ENCODE measurements around the gene SYT11.
"Not testable (repeated sequence)": the region's sequence is repeated elsewhere in the genome, so short reads cannot be mapped to it uniquely, and the experiment has no call there.

SYT11 gene

DNA sequence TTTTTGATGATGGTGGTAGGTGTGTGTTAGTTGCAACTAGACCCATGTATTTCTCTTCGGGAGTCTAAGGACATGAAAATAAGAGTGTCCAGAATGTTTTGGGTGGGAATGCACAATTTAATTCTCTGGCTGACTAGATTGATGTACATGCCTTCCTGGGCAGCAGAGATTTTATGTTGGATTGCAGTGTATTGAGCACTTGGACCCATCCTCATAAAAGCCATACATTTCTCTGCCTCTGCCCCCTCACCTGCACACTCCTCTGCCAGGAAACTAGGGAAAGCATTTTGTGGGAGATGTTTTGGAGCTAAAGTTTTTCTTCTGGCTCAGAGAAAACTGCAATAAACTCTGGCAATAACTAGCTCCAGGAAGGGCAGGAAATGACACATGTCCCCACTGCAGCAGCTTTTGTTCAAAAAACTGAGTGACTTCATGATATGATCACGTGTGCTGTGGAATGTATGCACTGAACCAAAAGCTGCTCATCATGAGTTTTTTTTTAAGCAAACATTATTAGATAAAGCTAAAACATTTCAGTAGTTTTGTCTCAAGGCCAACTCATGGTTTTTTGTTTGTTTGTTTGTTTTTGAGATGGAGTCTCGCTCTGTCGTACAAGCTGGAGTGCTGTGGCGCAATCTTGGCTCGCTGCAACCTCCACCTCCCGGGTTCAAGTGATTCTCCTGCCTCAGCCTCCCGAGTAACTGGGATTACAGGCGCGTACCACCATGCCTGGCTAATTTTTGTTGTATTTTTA is 34.2 kb downstream of the SYT11 start:
- no peak for TF ChIP-seq JUND (IDR thresholded peaks at IDR 0.05; ENCODE audit: low read depth)
- peak in 1 of 2 experiments; percentile 35 for DNase-seq (ENCODE audit: low read depth in 1 of 2, low spot score in 1 of 2)
- in situ Hi-C loops (cut with HindIII; ENCODE audit: low pct_unique_long_range_greater_than_20kb, low sequenced_read_pairs): no loop called here

DNA sequence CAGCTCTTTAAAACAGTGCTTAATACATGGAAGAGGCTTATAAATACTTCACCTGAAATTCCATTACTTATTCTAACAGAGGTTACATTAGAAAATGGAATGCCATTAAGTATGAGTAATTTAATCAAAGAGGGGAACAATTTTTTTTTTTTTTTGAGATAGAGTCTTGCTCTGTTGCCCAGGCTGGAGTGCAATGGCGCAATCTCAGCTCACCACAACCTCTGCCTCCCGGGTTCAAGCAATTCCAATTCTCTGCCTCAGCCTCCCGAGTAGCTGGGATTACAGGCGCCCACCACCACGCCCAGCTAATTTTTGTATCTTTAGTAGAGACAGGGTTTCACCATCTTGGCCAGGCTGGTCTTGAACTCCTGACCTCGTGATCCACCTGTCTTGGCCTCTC is 36.2 kb downstream of the SYT11 start:
- DNase-seq (ENCODE audit: low read depth in 1 of 2, low spot score in 1 of 2); in situ Hi-C loops (cut with HindIII; ENCODE audit: low pct_unique_long_range_greater_than_20kb, low sequenced_read_pairs): not testable (repeated sequence)

DNA sequence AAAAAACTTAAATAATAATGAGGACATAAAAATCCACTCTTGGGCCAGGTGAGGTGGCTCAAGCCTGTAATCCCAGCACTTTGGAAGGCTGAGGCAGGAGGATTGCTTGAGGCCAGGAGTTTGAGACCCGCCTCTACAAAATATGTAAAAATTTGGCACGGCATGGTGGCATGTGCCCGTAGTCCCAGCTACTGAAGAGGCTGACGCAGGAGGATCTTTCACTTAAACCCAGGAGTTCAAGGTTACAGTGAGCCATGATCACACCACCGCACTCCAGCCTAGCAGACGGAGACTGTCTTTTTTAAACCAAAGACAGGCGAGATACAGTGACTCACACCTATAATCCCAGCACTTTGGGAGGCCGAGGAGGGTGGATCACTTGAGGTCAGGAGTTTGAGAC is 37.1 kb downstream of the SYT11 start:
- in situ Hi-C loops (cut with HindIII; ENCODE audit: low pct_unique_long_range_greater_than_20kb, low sequenced_read_pairs); DNase-seq (ENCODE audit: low read depth in 1 of 2, low spot score in 1 of 2): not testable (repeated sequence)

DNA sequence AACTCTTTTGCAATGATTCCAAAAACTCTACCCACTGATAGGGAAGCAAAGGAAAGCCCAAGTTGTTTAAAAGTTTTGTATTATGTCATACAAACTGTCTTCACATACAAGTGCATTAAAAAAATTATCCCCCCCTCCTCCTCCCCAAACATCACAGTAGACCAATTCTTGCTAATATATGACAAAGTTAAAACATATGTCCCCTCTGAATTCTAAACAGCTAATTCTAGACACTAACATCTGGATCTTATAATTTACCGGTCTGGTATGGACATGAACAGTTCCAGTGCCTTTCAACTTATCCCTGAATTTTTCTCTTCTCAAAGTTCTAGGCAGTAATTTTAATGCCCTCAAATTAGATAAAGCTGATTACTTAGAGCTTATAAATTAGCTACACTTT is 38.4 kb downstream of the SYT11 start:
- DNase-seq (ENCODE audit: low read depth in 1 of 2, low spot score in 1 of 2): no peak
- in situ Hi-C loops (cut with HindIII; ENCODE audit: low pct_unique_long_range_greater_than_20kb, low sequenced_read_pairs): no loop called here

DNA sequence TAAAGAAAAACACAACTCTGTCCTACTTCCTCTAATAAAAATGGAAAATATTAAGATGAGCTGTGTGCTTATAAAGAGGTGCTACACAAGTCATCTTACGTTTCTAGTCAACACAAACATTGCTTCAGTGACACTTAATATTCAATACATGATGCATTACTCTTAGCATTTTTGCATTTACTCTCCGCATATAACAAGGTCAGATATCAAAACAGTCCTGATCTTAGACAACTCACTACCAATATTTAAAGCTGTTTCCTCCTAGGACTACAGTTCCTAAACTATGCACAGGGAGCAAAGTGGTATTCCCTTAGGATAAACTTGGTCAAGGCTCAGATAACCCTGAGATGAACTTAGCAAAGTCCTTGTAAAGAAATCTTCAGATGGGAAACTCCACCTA is 39.5 kb downstream of the SYT11 start:
- in situ Hi-C loops (cut with HindIII; ENCODE audit: low pct_unique_long_range_greater_than_20kb, low sequenced_read_pairs): no loop called here
- TF ChIP-seq JUND (IDR thresholded peaks at IDR 0.05; ENCODE audit: low read depth): no peak
- no peak for DNase-seq (ENCODE audit: low read depth in 1 of 2, low spot score in 1 of 2)

More for the DNA sequence above, 38.4 kb downstream of the SYT11 start:
- no peak for TF ChIP-seq JUND (IDR thresholded peaks at IDR 0.05; ENCODE audit: low read depth)

DNA sequence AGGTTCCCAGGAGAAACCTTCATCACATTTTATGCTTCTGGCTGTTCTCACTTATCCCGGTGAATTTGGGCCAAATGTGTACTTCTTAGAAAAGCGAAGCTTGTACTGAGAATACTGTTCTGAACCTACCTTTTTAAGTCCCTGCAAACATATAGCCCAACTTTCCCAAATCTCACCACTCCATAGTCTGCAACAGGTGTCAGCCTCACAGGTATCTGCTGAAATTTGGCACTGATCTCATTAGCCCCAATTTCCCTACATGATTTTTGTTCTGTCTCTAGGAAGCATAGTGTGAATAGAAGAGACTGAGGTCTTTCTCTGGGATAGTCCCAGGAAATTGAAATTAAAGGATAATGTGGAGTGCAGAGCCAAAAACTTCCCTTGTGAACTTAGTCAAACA is 40.3 kb downstream of the SYT11 start:
- no peak for DNase-seq (ENCODE audit: low read depth in 1 of 2, low spot score in 1 of 2)

DNA sequence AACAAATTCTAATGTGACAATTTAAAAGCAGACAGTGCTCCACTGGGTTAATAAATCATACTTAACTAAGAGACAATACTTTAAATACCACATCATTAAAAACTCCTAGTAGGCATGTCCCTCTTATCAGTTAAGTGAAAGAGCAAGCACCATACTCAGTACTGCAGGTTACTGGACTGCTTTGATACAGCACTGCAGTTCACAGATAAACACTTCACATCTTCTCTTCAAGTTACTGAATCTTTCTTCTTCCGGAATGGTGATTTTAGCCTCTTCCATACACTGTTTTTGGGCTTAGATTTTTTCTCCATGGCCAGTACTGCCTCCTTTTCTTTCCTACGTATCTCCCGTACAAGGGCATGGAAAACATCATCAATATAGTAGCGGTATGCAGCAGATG is 40.8 kb downstream of the SYT11 start:
- DNase-seq (ENCODE audit: low read depth in 1 of 2, low spot score in 1 of 2): no peak
- TF ChIP-seq JUND (IDR thresholded peaks at IDR 0.05; ENCODE audit: low read depth): no peak
- in situ Hi-C loops (cut with HindIII; ENCODE audit: low pct_unique_long_range_greater_than_20kb, low sequenced_read_pairs): no loop called here

More for the DNA sequence above, 40.3 kb downstream of the SYT11 start:
- no peak for TF ChIP-seq JUND (IDR thresholded peaks at IDR 0.05; ENCODE audit: low read depth)
- in situ Hi-C loops (cut with HindIII; ENCODE audit: low pct_unique_long_range_greater_than_20kb, low sequenced_read_pairs): no loop called here

DNA sequence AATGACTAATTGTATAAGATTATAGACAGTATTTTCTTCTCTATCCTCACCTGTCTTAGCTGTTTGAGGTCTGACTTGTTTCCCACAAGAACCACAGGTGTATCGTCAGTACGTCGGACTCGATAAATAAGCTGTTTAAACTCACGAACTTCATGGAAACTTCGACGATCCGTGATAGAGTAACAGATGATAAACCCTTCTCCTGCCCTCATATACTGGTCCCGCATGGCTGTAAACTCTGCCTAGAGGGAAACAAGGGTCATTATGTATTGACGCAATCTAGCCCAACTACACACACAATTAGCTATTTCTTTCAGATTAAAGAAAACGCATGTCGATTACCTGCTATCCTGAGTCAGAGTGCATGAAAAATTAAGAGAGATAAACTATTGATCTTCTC is 44.9 kb downstream of the SYT11 start:
- no peak for DNase-seq (ENCODE audit: low read depth in 1 of 2, low spot score in 1 of 2)
- in situ Hi-C loops (cut with HindIII; ENCODE audit: low pct_unique_long_range_greater_than_20kb, low sequenced_read_pairs): no loop called here
- no peak for TF ChIP-seq JUND (IDR thresholded peaks at IDR 0.05; ENCODE audit: low read depth)

DNA sequence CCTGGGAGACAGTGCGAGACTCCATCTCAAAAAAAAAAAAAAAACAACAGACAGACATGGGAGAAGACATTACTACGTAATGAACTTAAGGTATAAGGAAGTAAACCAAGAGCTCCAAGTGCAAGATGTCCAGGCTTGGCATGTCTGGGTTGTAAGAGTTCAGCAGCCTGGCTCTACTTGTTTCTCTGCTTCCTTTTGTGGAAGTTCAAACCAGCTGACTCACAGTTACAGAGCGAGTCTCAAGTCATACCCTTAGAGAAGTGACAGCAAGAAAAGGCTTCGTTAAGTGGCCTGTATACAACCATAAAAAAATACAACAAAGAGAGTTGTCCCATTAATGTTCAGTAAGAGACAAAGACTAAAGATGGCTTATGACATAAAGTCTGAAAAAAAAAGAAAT is 50.5 kb downstream of the SYT11 start:
- in situ Hi-C loops (cut with HindIII; ENCODE audit: low pct_unique_long_range_greater_than_20kb, low sequenced_read_pairs): no loop called here

DNA sequence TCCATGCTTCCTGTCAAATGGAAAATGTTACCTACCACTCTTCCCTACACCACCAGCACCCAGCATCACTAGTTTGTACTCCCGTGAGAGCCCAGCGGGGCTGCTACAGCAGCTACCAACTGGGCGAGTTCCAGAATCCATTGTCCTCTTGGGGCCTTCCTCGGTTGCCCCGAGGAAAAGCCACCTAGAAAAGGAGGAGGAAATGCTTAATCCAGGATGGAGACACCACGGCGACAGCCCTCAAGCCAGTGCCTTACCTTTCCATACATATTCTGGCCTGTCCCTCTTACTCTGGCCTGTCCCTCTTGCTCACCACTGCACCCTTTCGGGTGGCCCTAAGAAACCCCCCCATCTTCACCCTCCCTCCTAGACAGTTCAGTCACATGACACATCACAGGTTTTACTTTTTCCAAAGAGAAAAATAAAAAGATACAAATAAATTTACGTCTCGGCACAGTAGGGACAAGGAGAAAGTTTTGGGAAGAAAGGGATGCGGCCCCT is 51.3 kb downstream of the SYT11 start:
- DNase-seq (ENCODE audit: low read depth in 1 of 2, low spot score in 1 of 2): peak in 1 of 2 experiments; percentile 67

More for the DNA sequence above, 50.5 kb downstream of the SYT11 start:
- peak; percentile 26 to 94 for DNase-seq (ENCODE audit: low read depth in 1 of 2, low spot score in 1 of 2)
- TF ChIP-seq JUND (IDR thresholded peaks at IDR 0.05; ENCODE audit: low read depth): no peak

DNA sequence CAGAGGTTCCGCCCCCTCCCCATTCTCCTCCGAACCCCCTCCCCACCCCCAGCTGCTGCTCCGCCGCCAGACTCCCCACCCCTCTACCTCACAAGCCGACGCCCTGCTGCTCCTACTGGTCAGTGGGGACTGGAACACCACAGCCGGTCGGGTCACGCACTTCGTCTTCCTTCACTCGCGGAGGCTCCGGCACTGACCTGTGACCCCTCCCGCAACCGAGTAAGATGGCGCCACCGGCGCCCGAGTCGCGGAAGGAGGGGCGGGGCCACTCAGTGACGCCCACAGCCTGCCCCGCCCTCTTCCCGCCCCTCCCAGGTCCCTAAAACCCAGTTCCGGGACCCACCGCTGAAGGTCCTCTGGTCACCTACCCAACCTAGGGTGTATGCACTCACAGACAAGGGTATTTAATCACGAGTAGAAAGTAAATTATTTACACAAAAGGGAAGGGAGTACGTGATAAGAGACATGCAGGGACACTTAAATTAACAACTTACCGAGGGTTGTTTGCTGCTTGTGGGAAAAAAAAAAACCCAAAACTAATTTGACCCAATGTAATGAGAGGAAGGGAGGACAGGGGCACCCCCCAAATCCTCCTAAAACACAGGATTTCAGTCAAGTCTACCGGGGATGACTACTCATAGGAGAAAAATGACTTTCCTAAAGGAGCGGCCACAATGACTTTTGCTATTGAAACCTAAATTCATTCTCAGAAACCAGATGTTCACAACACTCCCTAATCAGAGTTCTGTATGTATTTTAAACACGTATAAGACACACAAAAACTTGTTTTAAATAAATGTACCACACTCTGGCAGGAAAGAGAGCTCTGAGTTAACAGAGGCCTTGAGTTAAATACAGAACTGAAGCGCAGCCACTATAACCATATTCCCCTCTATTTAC is 52.0 kb downstream of the SYT11 start, which contains the start of gene RIT1:
TSS of gene RIT1 (minus strand) at position 194 of the 900 bp plus-strand sequence. CDS start 588 bp downstream, outside the sequence.
- in situ Hi-C loops (cut with HindIII; ENCODE audit: low pct_unique_long_range_greater_than_20kb, low sequenced_read_pairs): no loop called here
- peak; percentile 55 to 90 for DNase-seq (ENCODE audit: low read depth in 1 of 2, low spot score in 1 of 2)
- TF ChIP-seq JUND (IDR thresholded peaks at IDR 0.05; ENCODE audit: low read depth): peak; percentile 63

More for the DNA sequence above, 51.3 kb downstream of the SYT11 start:
- in situ Hi-C loops (cut with HindIII; ENCODE audit: low pct_unique_long_range_greater_than_20kb, low sequenced_read_pairs): no loop called here
- no peak for TF ChIP-seq JUND (IDR thresholded peaks at IDR 0.05; ENCODE audit: low read depth)

DNA sequence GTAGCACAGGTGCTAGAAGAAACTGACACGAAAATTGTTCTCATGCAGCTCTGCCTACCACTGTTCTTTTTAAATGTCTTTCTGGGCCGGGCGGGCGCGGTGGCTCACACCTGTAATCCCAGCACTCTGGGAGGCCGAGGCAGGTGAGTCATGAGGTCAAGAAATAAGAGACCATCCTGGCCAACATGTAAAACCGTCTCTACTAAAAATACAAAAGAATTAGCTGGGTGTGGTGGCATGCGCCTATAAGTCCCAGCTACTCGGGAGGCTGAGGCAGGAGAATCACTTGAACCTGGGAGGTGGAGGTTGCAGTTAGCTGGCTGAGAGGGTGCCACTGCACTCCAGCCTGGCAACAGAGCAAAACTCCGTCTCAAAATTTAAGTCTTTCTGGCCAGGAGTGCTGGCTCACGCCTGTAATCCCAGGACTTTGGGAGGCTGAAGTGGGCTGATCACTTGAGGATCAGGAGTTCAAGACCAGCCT is 52.7 kb downstream of the SYT11 start:
- in situ Hi-C loops (cut with HindIII; ENCODE audit: low pct_unique_long_range_greater_than_20kb, low sequenced_read_pairs): no loop called here
- no peak for DNase-seq (ENCODE audit: low read depth in 1 of 2, low spot score in 1 of 2)
- TF ChIP-seq JUND (IDR thresholded peaks at IDR 0.05; ENCODE audit: low read depth): no peak
